Measurements from ENCODE around the gene TNFAIP8.
"Not testable (repeated sequence)": the region's sequence is repeated elsewhere in the genome, so short reads cannot be mapped to it uniquely, and the experiment has no call there.

The TNFAIP8 gene

DNA sequence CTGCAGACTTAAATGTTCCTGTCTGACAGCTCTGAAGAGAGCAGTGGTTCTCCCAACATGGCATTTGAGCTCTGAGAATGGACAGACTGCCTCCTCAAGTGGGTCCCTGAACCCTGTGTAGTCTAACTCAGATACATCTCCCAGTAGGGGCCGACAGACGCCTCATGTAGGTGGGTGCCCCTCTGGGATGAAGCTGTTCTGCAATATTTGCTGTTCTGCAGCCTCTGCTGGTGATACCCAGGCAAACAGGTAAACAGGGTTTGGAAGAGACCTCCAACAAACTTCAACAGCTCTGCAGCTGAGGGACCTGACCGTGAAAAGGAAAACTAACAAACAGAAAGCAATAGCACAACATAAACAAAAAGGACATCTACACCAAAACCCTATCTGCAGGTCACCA is 83.8 kb downstream of the TNFAIP8 start:
- not testable (repeated sequence) for H3K4me1 ChIP-seq (ENCODE audit: insufficient read depth, low read length); H3K36me3 ChIP-seq (ENCODE audit: insufficient read depth, low read depth, low read length); H3K27me3 ChIP-seq (ENCODE audit: insufficient read depth, low read length); H3K4me3 ChIP-seq (ENCODE audit: low read length); H3K27ac ChIP-seq (ENCODE audit: low read length); H3K9ac ChIP-seq (ENCODE audit: low read depth, low read length)
- peaks cover 10% of the 10 kb centered on the region for H3K9me3 ChIP-seq (ENCODE audit: insufficient read depth, low read depth, low read length)

DNA sequence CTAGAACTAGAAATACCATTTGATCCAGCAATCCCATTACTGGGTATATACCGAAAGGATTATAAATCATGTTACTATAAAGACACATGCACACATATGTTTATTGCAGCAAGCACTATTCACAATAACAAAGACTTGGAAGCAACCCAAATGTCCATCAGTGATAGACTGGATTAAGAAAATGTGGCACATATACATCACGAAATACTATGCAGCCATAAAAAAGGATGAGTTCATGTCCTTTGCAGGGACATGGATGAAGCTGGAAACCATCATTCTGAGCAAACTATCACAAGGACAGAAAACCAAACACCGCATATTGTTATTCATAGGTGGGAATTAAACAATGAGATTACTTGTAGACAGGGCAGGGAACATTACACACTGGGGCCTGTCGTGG is 88.8 kb downstream of the TNFAIP8 start:
- H3K4me3 ChIP-seq (ENCODE audit: low read length); H3K36me3 ChIP-seq (ENCODE audit: insufficient read depth, low read depth, low read length); H3K9me3 ChIP-seq (ENCODE audit: insufficient read depth, low read depth, low read length); H3K4me1 ChIP-seq (ENCODE audit: insufficient read depth, low read length); H3K9ac ChIP-seq (ENCODE audit: low read depth, low read length); H3K27me3 ChIP-seq (ENCODE audit: insufficient read depth, low read length); H3K27ac ChIP-seq (ENCODE audit: low read length): not testable (repeated sequence)

DNA sequence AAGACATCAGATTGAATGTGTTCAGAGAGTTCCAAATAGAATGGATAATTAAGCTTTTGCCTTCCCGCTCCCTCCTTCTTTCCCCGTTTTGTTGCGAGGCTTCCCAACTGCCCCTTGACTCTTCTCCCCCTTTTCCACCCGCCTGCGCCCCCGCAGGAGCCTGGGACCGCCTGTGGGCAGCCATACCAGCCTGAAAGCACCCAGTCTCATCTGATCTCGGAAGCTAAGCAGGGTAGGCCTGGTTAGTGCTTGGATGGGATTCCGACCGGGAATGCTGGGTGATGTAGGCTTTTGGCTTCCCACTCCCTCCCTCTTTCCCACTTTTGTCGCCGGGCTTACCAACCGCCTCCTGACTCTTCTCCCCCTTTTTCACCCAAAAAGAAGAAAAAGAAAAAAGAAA is 89.7 kb downstream of the TNFAIP8 start:
- Histone ChIP-seq H3K36me3 (ENCODE audit: insufficient read depth, low read depth, low read length) (no peaks in the 10 kb centered on the region), H3K4me3 (ENCODE audit: low read length) (no peak overlapping the region), H3K4me1 (ENCODE audit: insufficient read depth, low read length) (no peaks in the 10 kb centered on the region), H3K9me3 (ENCODE audit: insufficient read depth, low read depth, low read length) (peaks cover 8% of the 10 kb centered on the region), H3K9ac (ENCODE audit: low read depth, low read length) (no peak overlapping the region), H3K27ac (ENCODE audit: low read length) (no peak overlapping the region), H3K27me3 (ENCODE audit: insufficient read depth, low read length) (no peaks in the 10 kb centered on the region)

Measured in iPS-20b (cell line).